NOMO-1 treated with dmso at 0.1 percent for 144 hours (cell line): Measurements from ENCODE around the gene LRIG1.

Experiments used
- DNase-seq: peaks from one replicate; lab custom pipeline; 2025; ENCODE audit not compliant: unreplicated experiment; lab: John Stamatoyannopoulos, UW

LRIG1 gene

GRCh38 chr3:66392512-66392911 is 108.3 kb downstream of the LRIG1 start:
- DNase-seq: no peak

- no peak for DNase-seq
These were observed 110.8 kb downstream of the LRIG1 start for GRCh38 chr3:66390013-66390412.

DNA sequence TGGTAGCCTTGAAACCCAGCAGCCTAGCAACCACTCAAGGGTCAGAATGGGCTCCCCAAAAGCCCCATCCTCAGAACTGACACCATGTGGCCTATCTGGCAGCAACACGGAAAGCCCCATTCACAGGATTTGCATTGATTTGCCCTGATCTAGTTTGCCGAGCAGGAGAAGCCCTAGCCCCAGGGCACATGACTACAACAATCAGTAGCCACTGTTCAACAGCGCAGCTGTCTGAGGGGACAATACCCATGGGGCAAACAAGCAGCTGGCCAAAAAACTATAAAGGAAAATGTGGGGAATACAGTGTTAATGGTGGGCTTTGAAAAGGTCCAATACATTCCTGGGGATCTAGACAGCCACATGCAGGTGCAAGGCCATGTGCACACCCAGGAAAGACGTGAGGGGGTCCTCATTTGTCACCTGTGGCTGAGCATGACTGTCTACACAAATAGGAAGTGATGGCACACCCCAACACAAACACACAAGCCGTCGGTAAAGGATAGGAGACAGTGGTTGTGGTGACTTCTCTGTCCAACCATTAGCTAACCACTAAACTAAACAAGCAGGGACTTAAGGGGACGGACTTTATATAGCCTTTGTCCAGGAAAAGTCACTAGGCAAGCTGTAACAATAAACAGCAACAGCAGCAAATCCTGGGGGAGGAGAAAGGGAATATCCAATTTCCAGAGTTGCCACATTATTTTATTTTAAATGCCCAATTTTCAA is 113.7 kb downstream of the LRIG1 start:
- DNase-seq: no peak

- no peak for DNase-seq
These were observed 114.6 kb downstream of the LRIG1 start for GRCh38 chr3:66386011-66386924.

DNA sequence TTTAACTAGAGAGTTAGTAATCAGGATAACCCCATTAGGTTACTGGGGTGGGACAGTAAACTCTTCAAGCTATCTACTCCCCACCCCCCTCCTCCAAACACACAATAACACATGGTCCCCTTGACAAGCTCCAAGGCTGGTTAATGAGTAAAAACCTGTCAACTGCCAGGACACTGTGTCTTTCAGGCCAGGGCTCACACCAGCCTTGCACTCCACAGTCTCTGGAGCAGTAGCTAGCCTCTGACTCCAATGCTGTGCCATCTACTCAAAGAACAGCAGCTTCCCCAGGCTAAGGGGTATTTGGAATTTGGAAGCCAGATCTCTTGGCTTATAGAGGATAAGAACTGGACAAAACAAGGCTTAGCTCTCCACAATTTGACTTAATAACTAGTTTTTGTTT is 115.8 kb downstream of the LRIG1 start:
- DNase-seq: no peak

- no peak for DNase-seq
These were observed 116.7 kb downstream of the LRIG1 start for GRCh38 chr3:66383998-66384745.

DNA sequence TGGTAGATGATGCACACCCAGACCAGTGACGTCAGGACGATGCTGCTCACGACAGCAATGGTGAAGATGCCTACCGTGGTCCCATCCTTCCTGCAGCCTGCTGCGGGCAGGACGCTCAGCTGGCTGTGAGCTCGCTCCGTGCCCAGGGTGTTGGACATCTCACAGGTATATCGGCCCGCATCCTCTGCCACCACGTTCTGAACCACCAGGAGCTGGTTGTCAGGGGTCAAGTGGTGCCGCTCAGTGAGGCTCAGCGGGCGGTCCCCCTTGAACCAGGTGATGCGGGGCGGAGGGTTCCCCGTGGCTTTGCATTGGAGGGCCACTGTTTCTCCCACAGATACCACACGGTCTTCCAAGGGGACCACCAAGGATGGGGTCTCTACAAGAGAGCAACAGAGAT is 117.8 kb downstream of the LRIG1 start:
- DNase-seq: no peak

GRCh38 chr3:66382142-66382541 is 118.7 kb downstream of the LRIG1 start:
- DNase-seq: no peak

GRCh38 chr3:66381626-66382025 is 119.2 kb downstream of the LRIG1 start:
- DNase-seq: no peak

DNA sequence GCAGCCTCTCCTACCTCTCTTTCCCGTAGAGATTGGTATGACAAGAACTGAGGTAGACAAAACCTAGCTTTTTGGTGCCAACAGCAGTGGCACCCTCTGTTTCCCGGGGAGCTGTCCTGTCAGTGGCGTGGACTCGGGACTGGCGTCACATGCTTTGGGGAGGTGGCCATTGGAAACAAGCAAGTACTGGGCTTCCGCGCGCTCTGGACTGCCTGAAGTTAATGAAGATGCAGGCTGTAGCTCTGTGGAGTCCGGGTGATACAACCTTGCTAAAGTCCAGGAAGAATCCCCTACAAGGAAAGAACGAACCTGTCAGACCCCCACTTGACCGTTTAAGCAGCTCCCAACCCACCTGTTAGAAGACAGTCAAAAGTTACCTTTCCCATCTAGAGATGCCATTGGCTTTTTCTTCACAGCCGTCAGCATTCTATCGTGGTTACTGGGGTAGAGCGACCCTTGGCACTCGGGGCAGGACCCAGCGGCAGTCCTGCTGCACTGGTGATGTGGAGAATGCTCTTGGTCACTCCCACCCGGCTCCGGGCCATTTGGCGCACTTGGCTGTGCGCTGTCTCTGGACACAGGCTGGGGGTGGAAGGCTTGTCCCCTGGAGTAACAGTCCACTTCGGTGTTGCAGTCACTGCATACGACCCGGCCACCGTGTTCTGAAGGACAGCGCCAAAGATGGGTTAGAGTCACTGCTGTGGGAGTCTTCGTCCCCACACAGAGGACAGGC is 120.5 kb downstream of the LRIG1 start:
- no peak for DNase-seq

DNA sequence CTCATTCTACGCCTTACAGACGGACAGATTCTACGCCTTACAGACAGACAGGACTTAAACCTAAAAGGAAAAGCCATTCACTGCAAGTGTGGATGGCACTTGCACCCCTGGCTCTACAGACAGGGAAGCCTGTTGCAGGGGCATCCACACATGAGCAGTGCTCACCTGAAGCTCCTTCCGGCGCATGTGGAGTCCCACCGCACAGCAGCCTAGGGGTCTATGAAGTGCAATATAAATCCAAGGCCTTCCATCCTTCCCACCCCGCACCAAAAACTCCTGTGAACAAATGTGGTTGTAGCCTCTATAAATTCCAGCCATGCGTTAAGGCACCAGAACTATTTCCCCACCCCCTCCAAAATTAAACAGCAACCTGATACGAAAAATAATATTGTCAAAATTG is 121.3 kb downstream of the LRIG1 start:
- DNase-seq: no peak

GRCh38 chr3:66378256-66378655 is 122.6 kb downstream of the LRIG1 start:
- DNase-seq: no peak

GRCh38 chr3:66377800-66378199 is 123.0 kb downstream of the LRIG1 start:
- DNase-seq: no peak

DNA sequence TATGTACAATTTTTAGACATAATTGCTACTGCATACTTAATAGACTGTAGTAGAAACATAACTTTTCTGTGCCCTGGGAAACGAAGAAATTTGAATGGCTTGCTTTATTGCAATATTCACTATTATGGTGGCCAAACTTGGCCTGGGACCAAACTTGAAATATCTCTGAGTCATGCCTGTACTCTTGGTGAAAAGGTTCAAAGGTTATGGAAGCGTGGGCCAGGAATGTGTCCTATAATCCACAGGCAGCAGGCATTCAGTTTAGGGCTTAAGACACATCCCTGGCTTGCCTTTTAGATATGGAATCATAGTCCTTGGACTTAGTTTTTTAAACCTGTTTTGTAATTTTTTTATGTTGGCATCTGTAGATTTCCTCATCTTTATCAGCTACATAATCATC is 124.3 kb downstream of the LRIG1 start:
- no peak for DNase-seq

GRCh38 chr3:66372681-66373350 is 128.0 kb downstream of the LRIG1 start:
- no peak for DNase-seq

- DNase-seq: no peak
These were observed 129.4 kb downstream of the LRIG1 start for GRCh38 chr3:66371432-66371831.

DNA sequence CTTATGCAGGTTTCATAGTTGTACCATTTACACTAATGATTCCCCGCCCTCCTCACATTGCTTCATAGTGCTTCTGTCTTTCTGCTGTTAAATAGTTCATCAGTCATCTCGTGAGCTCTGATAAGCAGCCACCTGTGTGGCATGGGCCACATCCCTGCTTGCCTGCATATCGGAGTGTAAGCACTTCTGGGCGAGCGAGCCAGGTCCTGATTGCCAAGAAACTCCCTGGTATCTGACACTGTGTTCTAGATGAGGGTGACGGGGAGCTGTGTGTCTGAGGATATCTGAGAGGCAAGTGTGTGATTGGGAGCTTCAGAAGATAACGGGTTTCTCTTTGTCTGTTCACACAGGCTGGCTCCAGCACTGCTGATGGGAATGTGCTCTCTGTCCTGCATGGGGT is 130.6 kb downstream of the LRIG1 start:
- DNase-seq: no peak

- DNase-seq: no peak
These were observed 132.8 kb downstream of the LRIG1 start for GRCh38 chr3:66367979-66368378.

- no peak for DNase-seq
These were observed 134.1 kb downstream of the LRIG1 start for GRCh38 chr3:66366747-66367146.

DNA sequence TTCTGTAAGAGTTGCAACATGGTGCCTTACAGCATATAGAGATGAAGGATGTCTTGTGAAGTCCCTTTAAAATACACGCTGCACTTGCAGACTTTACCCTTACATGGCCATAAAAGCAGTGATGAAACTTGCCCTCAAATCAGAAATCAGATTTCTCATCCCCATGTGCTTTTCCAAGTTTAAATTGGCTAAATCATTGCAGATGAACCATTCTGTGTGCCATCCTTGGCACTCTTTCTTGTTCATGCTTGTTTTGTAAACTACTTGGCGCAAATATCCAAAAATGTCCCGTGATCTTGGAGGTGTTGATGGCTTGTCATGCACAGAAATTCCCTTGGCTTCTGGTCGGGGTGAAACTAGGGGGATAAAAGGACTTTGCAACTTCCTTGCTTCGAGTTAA is 135.7 kb downstream of the LRIG1 start:
- no peak for DNase-seq
